IPS-NIHi11 (cell line): ENCODE data around the gene KCNC3.
"Not testable (repeated sequence)": the region's sequence is repeated elsewhere in the genome, so short reads cannot be mapped to it uniquely, and the experiment has no call there.

Experiments used
- DNase-seq: peaks from one replicate; pipeline ENCODE4 v3.0.0; 2012; ENCODE audit warnings: mixed read lengths, low spot score

The KCNC3 gene

GRCh38 chr19:50353487-50353880, 24.3 kb upstream of the KCNC3 start:
- DNase-seq, result not testable (repeated sequence)

- DNase-seq, result no peak
These were observed 23.1 kb upstream of the KCNC3 start for GRCh38 chr19:50352242-50352641.

GRCh38 chr19:50349277-50350057, 20.3 kb upstream of the KCNC3 start:
- no peak for DNase-seq

GRCh38 chr19:50347089-50347581, 18.0 kb upstream of the KCNC3 start:
- DNase-seq, result not testable (repeated sequence)

GRCh38 chr19:50344661-50345318, 15.6 kb upstream of the KCNC3 start:
- DNase-seq, result no peak

- no peak for DNase-seq
These were observed 12.0 kb upstream of the KCNC3 start for GRCh38 chr19:50341091-50341564.

- no peak for DNase-seq
These were observed 11.2 kb upstream of the KCNC3 start for GRCh38 chr19:50340331-50340730.

GRCh38 chr19:50337031-50337430, 7.9 kb upstream of the KCNC3 start:
- not testable (repeated sequence) for DNase-seq

- DNase-seq, result no peak
These were observed 5.7 kb upstream of the KCNC3 start for GRCh38 chr19:50334741-50335421.

GRCh38 chr19:50333737-50334617, 4.8 kb upstream of the KCNC3 start:
- DNase-seq, result peak; percentile 93

GRCh38 chr19:50333235-50333736, 4.1 kb upstream of the KCNC3 start:
- DNase-seq, result peak; percentile 79

- DNase-seq, result no peak
These were observed 3.3 kb upstream of the KCNC3 start for GRCh38 chr19:50332244-50333038.

- no peak for DNase-seq
These were observed 2.7 kb upstream of the KCNC3 start for GRCh38 chr19:50331994-50332243.

GRCh38 chr19:50331221-50331993, 2.2 kb upstream of the KCNC3 start:
- DNase-seq, result no peak

- peak; percentile 76 for DNase-seq
These were observed 1.3 kb upstream of the KCNC3 start for GRCh38 chr19:50330365-50331078.

GRCh38 chr19:50329926-50330294, 733 bp upstream of the KCNC3 start:
- not testable (repeated sequence) for DNase-seq

GRCh38 chr19:50328873-50329145, 368 bp downstream of the KCNC3 start:
- no peak for DNase-seq

- peak; percentile 39 for DNase-seq
These were observed 829 bp downstream of the KCNC3 start for GRCh38 chr19:50328224-50328872.
